GM18499 (cell line): ENCODE measurements around the gene PDE3B.
"Not testable (repeated sequence)": the region's sequence is repeated elsewhere in the genome, so short reads cannot be mapped to it uniquely, and the experiment has no call there.

Experiments used
- ATAC-seq: cut with Tn5 transposase; IDR thresholded peaks from one replicate; pipeline ENCODE4 v1.9.1; 2021; ENCODE audit warnings: moderate number of reproducible peaks; ENCODE audit not compliant: insufficient read depth, unreplicated experiment

The PDE3B gene

DNA sequence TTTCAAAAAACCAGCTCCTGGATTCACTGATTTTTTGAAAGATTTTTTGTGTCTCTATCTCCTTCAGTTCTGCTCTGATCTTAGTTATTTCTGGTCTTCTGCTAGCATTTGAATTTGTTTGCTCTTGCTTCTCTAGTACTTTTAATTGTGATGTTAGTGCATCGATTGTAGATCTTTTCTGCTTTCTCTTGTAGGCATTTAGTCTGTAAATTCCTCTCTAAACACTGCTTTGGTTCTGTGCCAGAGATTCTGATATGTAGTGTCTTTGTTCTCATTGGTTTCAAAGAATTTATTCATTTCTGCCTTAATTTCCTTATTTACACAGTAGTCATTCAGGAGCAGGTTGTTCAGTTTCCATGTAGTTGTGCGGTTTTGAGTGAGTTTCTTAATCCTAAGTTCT lies 96.9 kb downstream of the PDE3B start:
- ATAC-seq = not testable (repeated sequence)

DNA sequence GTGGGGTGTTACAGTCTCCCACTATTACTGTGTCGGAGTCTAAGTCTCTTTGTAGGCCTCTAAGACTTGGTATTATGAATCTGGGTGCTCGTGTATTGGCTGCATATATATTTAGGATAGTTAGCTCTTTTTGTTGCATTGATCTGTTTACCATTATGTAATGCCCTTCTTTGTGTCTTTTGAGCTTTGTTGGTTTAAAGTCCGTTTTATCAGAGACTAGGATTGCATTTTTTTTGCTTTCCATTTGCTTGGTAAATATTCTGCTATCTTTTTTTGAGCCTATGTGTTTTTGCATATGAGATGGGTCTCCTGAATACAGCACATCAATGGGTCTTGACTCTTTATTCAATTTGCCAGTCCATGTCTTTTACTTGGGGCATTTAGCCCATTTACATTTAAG lies 97.6 kb downstream of the PDE3B start:
- ATAC-seq = no peak

DNA sequence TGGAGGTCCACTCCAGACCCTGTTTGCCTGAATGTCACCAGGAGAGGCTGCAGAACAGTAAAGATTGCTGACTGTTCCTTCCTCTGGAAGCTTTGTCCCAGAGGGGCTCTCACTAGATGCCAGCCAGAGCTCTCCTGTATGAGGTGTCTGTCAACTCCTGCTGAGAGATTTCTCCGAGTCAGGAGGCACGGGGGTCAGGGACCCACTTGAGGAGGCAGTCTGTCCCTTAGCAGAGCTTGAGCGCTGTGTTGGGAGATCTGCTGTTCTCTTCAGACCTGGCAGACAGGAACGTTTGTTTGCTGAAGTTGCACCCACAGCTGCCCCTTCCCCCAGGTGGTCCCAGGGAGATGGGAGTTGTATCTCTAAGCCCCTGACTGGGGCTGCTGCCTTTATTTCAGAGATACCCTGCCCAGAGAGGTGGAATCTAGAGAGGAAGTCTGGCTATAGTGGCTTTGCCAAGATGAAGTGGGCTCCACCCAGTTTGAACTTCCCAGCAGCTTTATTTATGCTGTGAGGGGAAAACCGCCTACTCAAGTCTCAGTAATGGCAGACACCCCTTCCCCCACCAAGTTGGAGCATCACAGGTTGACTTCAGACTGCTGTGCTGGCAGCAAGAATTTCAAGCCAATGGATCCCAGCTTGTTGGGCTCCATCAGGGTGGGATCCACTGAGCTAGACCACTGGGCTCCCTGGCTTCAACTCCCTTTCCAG lies 99.4 kb downstream of the PDE3B start:
- ATAC-seq = no peak

DNA sequence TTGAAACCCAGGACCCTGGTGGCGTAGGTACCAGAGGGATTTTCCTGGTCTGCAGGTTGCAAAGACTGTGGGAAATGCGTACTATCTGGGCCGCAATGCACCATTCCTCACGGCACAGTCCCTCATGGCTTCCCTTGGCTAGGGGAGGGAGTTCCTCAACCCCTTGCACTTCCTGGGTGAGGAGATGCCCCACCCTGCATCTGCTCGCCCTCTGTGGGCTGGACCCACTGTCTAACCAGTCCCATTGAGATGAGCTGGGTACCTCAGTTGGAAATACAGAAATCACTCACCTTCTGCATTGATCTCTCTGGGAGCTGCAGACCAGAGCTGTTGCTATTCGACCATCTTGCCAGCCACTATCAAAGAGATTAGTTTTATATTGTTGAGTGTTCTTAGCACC lies 100.1 kb downstream of the PDE3B start:
- not testable (repeated sequence) for ATAC-seq

DNA sequence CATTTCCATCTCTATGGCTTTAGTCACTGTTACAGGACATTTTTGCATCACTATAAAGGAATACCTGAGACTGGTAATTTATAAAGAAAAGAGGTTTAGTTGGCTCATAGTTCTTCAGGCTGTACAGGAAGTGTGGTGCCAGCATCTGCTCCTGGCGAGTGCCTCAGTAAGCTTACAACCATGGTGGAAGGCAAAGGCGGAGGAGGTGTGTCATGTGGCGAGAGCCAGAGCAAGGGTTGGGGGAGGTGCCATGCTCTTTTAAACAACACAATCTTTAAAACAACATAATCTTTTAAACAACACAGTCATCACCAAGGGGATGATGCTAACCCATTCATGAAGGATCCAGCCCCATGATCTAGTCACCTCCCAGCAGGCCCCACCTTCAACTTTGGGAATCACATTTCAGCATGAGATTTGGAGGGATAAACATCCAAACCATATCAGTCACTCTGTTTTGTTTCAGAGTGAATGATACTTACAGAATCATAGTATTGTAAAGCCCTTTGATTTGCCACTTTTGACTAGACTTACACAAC lies 103.3 kb downstream of the PDE3B start:
- ATAC-seq = no peak

DNA sequence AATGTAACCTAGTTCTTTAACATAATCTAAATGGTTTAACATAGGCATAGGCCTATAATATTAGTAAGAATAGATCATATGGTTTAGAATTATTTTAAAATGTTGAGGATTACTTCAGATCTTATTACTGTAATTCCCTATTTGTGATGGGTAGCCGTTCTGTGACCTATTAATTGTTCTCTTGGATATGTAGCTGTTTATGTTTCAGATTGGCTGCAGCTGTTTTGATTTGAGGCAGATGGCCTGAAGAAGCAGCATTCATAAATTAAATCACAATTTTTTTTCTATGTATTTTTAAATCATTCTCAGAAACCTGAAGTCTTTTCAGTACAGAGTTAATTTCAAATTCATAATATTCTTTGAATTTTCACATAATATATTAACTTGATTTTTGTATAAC lies 104.5 kb downstream of the PDE3B start:
- ATAC-seq = no peak

DNA sequence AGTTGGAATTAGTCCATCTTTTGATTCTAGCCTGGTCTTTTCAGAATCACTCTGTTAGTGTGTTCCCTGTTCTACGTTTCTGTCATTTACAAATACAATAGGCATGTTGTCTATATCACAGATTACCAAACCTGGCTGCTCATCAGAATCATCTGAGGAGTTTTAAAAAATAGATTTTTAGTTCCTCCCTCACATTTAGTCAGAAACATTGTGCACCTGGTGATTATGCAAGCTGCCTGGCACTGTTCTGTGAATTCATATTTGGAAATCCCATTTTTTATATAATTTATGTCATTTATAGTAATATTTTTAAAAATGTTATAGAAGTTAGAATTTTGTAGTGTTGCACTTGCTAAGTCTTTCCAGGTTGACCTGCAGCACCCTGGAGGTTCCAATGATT lies 107.3 kb downstream of the PDE3B start:
- no peak for ATAC-seq

DNA sequence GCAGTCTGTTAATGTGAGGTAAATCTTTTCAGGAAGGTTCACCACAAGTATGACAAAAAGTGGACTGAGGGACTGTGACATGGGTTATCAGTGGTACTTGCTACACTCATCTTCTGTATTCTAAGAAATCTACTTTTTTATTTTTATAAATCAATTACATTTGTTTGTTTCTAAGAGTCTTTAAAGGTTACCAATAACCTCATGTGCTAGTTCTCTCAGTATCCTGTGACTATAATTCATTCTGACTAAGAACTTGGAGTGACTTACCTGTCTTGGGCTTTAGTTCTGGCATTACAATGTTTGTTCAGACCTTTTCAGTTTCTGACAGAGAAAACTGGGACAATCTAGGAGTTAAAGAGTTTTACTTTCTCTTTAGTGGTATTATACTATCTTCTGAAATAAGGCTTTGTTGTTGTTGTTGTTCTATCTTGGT lies 108.4 kb downstream of the PDE3B start:
- ATAC-seq = no peak

DNA sequence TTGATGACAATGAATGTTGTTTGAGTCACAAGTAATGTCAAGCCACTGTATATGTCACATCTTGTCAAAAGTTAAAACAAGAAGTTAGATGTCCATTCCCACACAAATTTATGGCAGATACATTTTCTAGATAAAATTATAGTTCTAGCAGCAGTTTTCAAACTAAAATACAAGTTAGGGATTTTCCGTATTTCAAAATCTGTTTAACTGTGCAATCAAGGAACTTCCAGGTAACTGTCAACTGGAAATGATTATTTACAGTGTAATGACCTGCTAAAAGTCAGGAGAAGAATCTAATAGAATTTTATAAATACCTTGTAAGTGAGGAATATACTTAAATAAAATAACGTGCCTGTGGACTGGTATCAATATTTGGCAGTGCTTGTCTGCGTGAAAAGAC lies 111.5 kb downstream of the PDE3B start:
- ATAC-seq = no peak

DNA sequence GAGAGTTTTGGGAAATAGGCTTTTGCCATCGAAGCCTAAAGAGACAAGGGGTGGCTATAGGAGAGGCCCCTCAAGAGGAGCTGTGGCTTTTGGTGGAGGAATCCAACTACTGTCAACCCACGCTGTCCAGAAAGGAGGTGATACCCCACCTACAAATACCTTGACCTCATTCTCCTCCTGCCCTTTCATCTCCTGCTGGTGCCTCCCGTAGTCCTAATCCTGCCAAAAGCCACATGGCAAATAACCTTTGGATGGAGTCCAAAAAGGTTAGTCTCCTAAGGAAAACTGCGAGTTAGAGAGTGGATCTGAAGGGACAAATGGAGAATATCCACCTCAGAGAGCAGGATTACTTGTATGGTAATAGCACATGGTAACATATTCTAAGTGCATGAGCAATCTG lies 112.7 kb downstream of the PDE3B start:
- no peak for ATAC-seq

DNA sequence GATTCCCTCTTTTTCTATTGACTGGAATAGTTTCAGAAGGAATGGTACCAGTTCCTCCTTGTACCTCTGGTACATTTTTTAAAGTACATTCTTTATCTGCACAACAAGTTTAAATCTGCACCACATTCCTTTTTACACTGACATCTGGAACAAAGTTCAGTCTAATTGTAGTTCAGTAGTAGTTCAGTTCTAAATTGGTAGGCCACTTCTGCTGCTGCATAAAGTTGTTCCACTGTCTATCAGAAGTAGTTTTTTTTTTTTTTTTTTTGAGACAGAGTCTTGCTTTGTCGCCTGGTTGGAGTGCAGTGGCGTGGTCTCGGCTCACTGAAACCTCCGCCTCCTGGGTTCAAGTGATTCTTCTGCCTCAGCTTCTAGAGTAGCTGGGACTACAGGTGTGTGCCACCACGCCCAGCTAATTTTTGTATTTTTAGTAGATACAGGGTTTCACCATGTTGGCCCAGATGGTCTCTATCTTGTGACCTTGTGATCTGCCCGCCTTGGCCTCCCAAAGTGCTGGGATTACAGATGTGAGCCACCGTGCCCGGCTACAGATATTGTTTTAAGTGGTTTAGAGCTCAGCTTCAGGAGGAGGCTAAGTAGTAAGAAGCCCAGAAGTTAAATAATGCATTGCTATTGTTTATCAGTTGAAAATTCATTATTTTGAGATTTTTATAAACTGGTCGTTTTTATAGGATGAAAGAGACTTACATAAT lies 115.9 kb downstream of the PDE3B start:
- not testable (repeated sequence) for ATAC-seq

DNA sequence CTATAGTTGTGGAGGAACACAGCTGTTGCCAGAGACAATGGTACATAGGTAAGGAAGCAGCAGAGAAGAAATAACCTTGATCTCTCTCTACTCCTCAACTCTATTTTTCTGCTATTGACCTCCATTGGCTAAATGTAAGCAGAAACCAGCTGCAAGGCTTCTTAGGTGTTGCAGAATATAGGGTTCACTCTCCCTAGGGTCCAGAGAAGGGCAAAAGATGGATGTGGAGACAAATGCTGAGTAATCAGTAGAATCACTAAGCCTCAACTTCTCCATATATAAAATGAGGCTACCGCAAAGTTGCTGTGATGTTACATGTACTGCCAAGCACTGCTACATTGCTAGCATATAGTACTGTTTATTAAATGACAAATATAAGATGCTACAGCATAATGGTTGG lies 120.6 kb downstream of the PDE3B start:
- no peak for ATAC-seq

DNA sequence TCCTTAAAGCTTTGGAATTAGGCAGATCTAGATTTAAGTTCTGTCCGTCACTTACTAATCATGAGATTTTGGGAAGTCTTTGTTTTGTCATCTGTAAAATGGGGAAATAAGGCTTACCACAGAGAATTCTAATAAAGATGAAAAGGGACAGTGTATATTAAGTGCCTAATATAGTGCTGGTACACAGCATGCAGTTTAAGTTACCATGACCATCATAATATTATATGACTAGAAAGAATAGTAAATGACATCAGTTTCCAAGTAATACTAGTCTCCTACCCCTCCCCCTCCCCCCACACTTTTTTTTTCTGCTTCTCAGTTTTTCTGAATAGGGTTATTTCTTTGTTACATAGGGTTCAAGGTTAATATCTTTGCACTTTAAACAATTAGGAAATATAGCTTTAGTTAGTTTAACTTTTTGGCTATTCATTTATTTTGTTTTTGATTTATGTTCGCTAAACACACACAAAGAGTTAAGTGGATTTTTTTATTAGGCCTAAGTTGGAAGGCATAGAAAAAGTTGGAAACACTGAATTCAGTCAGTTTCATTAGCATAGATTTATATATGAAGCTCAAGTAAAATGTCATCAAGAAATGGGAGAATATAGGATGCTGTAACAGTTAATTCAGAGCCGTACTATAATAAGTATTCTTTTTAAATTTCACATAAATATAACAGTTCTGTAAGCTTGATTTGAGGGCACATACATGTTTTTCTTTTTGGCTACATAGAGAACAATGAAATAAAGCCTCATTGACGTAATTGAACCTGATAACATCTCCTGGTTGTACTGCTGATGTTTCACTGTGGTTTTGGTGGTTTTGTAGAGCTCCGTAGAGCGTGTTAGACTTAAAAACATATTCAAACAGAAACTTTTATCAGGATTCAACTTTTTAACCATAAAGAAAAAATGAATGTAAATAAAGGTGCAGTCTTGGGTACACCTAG lies 121.2 kb downstream of the PDE3B start:
- peak; percentile 89 for ATAC-seq

DNA sequence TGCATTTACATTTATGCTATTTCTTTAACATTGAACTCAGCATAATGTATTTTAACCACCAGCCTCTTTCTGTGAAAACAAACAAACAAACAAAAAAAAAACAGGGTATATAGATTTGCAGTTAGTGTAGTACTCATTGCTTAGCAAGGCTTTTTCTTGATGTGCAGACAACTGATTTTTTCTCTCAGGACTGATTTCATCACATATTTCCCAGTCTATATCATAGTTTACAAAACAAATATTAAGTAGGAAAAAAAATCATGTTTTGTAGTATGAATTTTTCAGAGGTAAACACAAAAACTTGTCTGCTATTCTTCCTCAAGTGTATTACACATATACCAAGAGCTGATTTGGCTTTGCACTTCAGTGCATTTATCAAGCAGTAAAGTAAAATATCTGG lies 123.0 kb downstream of the PDE3B start:
- ATAC-seq = no peak

DNA sequence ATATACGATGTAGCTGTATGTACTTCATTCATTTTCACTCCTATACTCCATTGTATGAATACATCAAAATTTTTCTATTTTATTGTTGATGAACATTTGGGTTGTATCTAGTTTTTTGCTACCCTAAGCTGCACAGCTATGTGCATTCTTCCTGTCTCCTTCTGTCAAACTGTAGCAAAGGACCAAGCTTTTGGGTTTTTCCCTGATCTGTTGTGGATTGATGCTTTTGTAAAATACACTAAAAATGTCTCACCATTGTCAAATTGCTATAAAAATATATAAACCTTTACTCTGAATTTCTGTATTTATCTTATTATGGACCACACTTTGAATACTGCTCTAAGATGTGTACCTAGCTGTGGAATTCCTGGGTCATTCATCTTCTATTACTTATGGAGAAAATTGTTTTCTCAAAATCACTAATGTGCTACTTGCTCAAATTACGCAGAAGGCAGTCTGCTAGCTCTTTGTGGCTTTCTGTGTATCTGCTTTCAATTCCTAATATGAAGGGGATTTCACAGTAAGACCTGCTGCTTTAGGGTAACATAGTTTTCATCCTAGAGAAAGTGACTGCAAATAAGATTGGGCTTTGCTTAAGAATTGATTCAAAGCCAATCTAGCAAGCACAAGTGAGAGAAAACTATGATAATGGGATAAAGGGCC lies 125.1 kb downstream of the PDE3B start:
- ATAC-seq = peak; percentile 30

DNA sequence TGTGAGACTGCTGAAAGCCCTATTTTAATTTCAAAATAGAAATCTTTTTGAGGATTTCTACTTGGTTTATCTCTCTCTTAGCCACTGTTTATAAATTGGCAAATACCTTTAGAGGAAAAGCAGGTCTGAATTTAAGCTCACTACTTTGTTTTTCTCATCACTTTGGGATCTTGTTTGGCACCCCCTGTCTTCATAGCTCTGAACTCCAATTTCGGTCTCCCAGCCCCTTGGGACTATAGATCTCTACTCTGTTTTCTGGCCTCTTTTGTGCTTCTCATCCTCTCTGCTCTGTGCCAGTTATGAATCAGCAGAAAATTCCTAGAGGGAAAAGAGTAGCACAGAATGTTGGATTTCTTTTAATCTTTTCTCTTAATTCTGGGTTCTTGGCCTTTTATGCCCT lies 130.2 kb downstream of the PDE3B start:
- ATAC-seq = no peak

DNA sequence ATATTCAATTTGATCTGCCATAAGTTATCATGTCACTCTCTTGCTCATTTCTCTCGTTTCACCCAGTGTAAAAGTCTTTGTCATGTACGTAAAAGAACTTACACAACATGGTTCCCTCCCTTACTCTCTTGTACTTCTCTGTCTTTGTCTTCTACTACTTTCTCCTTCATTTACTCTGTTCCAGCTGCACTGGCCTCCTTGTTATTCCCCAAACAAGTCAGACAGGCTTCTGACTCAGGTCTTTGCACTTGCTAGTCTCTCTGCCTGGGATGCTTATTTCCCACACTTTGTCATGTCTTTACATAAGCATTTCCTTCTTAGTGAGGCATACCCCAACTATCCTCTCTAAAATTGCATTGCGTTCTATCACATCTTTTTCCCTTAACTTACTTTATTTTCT lies 131.1 kb downstream of the PDE3B start:
- no peak for ATAC-seq

DNA sequence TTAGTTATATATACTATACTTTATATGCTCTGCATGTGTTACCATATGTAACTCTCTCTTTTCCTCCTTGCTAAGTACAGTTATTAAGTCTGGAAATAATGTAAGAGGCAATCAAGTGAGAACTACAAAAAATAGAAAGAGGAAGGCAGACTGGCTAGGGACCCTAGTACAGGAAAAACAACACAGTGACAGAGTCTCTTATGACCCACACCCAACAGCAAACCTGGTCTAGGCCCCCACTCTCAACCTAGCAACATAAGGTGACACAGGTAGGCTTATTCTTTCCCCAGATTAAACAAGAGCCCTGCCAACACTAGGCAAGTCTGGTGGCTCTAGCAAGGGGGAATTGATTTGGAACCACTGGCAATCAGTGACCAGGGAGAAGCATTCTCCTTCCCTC lies 132.3 kb downstream of the PDE3B start:
- ATAC-seq = no peak

DNA sequence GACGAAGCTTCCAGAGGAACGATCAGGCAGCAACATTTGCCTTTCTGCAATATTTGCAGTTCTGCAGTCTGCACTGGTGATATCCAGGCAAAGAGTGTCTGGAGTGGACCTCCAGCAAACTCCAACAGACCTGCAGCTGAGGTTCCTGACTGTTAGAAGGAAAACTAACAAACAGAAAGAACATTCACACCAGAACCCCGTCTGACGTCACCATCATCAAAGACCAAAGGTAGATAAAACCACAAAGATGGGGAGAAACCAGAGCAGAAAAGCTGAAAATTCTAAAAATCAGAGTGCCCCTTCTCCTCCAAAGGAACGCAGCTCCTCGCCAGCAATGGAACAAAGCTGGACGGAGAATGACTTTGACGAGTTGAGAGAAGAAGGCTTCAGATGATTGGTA lies 134.9 kb downstream of the PDE3B start:
- not testable (repeated sequence) for ATAC-seq

DNA sequence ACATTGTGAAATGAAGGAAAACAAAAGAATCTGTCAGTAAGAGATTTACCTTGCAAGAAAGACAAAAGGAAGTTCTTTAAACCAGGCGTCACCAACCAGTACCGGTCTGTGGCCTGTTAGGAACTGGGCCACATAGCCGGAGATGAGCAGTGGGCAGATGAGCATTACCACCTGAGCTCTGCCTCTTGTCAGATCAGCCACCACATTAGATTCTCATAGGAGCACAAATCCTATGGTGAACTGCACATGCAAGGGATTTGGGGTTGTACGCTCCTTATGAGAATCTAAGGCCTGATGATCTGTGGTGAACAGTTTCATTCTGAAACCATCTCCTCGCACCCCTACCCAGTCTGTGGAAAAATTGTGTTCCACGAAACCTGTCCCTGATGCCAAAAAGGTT lies 140.2 kb downstream of the PDE3B start:
- ATAC-seq = no peak
